Osteocyte (in vitro differentiated cells): ENCODE results near the gene MAPKBP1. TPM values are rescaled to one million over a fixed set of nuclear protein-coding genes. Genes with fewer than 3 reads are reported as not detected.

Source experiments
- DNase-seq: peaks from one replicate; pipeline ENCODE4 v3.0.0; 2021; ENCODE audit warnings: mixed read lengths; ENCODE audit not compliant: unreplicated experiment; ENCODE audit errors: extremely low spot score
- H3K27ac Mint-ChIP-seq: one replicate; pipeline ENCODE4 v1.8.0; 2021; ENCODE audit warnings: mild to moderate bottlenecking, mixed read lengths; ENCODE audit not compliant: unreplicated experiment
- H3K27me3 Mint-ChIP-seq: one replicate; pipeline ENCODE4 v1.8.0; 2021; ENCODE audit warnings: mixed read lengths; ENCODE audit not compliant: unreplicated experiment
- H3K36me3 Mint-ChIP-seq: one replicate; pipeline ENCODE4 v1.8.0; 2021; ENCODE audit warnings: mixed read lengths; ENCODE audit not compliant: unreplicated experiment
- H3K4me1 Mint-ChIP-seq: one replicate; pipeline ENCODE4 v1.8.0; 2021; ENCODE audit warnings: mixed read lengths; ENCODE audit not compliant: unreplicated experiment
- H3K4me3 Mint-ChIP-seq: one replicate; pipeline ENCODE4 v1.8.0; 2021; ENCODE audit warnings: mild to moderate bottlenecking, moderate library complexity, mixed read lengths; ENCODE audit not compliant: unreplicated experiment
- H3K9me3 Mint-ChIP-seq: one replicate; pipeline ENCODE4 v1.8.0; 2021; ENCODE audit warnings: mixed read lengths; ENCODE audit not compliant: unreplicated experiment
- CTCF ChIP-seq: fragments of 200-600 bp; sonication (generic); IDR thresholded peaks from 2 replicates; pipeline ENCODE4 v1.5.0; 2021; ENCODE audit warnings: antibody characterized with exemption, mild to moderate bottlenecking, moderate library complexity
- total RNA-seq: library from RNA; stranded (reverse); gene quantifications from 2 replicates; pipeline ENCODE4 v1.2.1, GENCODE V29; 2021

MAPKBP1 gene
- total RNA-seq, 1 donor from 2014 or later = 34.2 TPM

GRCh38 chr15:41871175-41871905, 97.1 kb downstream of the MAPKBP1 start:
- no peaks in the 10 kb centered on the region for H3K27me3 Mint-ChIP-seq
- H3K36me3 Mint-ChIP-seq = peaks cover 2% of the 10 kb centered on the region
- TF ChIP-seq CTCF = no peak
- H3K4me3 Mint-ChIP-seq = no peak overlapping the region
- H3K27ac Mint-ChIP-seq = no peak overlapping the region
- H3K9me3 Mint-ChIP-seq = no peaks in the 10 kb centered on the region
- DNase-seq = no peak
- H3K4me1 Mint-ChIP-seq = no peaks in the 10 kb centered on the region

- no peaks in the 10 kb centered on the region for H3K4me1 Mint-ChIP-seq
- H3K27me3 Mint-ChIP-seq = no peaks in the 10 kb centered on the region
- H3K27ac Mint-ChIP-seq = no peak overlapping the region
- H3K36me3 Mint-ChIP-seq = peaks cover 2% of the 10 kb centered on the region
- no peak for DNase-seq
- H3K9me3 Mint-ChIP-seq = no peaks in the 10 kb centered on the region
- H3K4me3 Mint-ChIP-seq = no peak overlapping the region
- TF ChIP-seq CTCF = no peak
These were observed 98.0 kb downstream of the MAPKBP1 start for GRCh38 chr15:41872166-41872747.

GRCh38 chr15:41873711-41874110, 99.4 kb downstream of the MAPKBP1 start:
- DNase-seq = no peak
- Mint-ChIP-seq H3K9me3 (no peaks in the 10 kb centered on the region), H3K27ac (no peak overlapping the region), H3K4me3 (no peak overlapping the region), H3K4me1 (no peaks in the 10 kb centered on the region), H3K36me3 (peaks cover 4% of the 10 kb centered on the region), H3K27me3 (no peaks in the 10 kb centered on the region)
- TF ChIP-seq CTCF = no peak

GRCh38 chr15:41874736-41875135, 100.5 kb downstream of the MAPKBP1 start:
- Mint-ChIP-seq H3K9me3 (no peaks in the 10 kb centered on the region), H3K36me3 (peaks cover 4% of the 10 kb centered on the region), H3K4me3 (no peak overlapping the region), H3K4me1 (no peaks in the 10 kb centered on the region), H3K27ac (no peak overlapping the region), H3K27me3 (no peaks in the 10 kb centered on the region)
- no peak for TF ChIP-seq CTCF
- no peak for DNase-seq

- no peak for DNase-seq
- TF ChIP-seq CTCF = no peak
- H3K36me3 Mint-ChIP-seq = peaks cover 4% of the 10 kb centered on the region
- H3K4me3 Mint-ChIP-seq = no peak overlapping the region
- H3K4me1 Mint-ChIP-seq = no peaks in the 10 kb centered on the region
- H3K9me3 Mint-ChIP-seq = no peaks in the 10 kb centered on the region
- H3K27me3 Mint-ChIP-seq = no peaks in the 10 kb centered on the region
- H3K27ac Mint-ChIP-seq = no peak overlapping the region
These were observed 101.7 kb downstream of the MAPKBP1 start for GRCh38 chr15:41876007-41876406.
